Keratinocyte (primary cell): ENCODE results near the gene PSMD6. TPM values are rescaled to one million over a fixed set of nuclear protein-coding genes. Genes with fewer than 3 reads are reported as not detected.

Experiments used
- DNase-seq: peaks from one replicate; pipeline ENCODE4 v3.0.0-alpha.2; 2011; ENCODE audit warnings: low read depth, missing footprints, low spot score
- FAIRE-seq: peaks from 2 replicates; lab custom pipeline; 2011; peaks lifted over from hg19 to GRCh38; lab: Jason Lieb, UNC
- H2AFZ ChIP-seq: 2 replicates; pipeline ENCODE4 v1.6.0; 2012; ENCODE audit warnings: low read length, control low read depth, inconsistent platforms; ENCODE audit not compliant: control insufficient read depth
- H3K27ac ChIP-seq: 2 replicates; pipeline ENCODE4 v1.5.1; 2011; ENCODE audit warnings: low read length; ENCODE audit not compliant: control insufficient read depth, insufficient read depth
- H3K27me3 ChIP-seq: 3 replicates; pipeline ENCODE4 v1.6.0; 2011; ENCODE audit warnings: low read length; ENCODE audit not compliant: control insufficient read depth, insufficient read depth; ENCODE audit errors: extremely low read depth
- H3K36me3 ChIP-seq, 2 experiments: 2 replicates in 1 of 2; 3 replicates in 1 of 2; pipeline ENCODE4 v1.5.1; 2011; ENCODE audit warnings: low read length in 2 of 2, mild to moderate bottlenecking in 1 of 2; ENCODE audit not compliant: control insufficient read depth in 2 of 2, insufficient read depth in 2 of 2; ENCODE audit errors: extremely low read depth in 1 of 2
- H3K4me1 ChIP-seq: 3 replicates; pipeline ENCODE4 v1.5.1; 2011; ENCODE audit warnings: low read length; ENCODE audit not compliant: control insufficient read depth, insufficient read depth; ENCODE audit errors: extremely low read depth
- H3K4me2 ChIP-seq: 3 replicates; pipeline ENCODE4 v1.6.0; 2011; ENCODE audit warnings: low read depth, low read length; ENCODE audit not compliant: control insufficient read depth, insufficient read depth; ENCODE audit errors: extremely low read depth
- H3K4me3 ChIP-seq, 3 experiments: fragments of 200-600 bp in 1 of 3; sonication (generic) in 1 of 3; 2 replicates in 2 of 3; 3 replicates in 1 of 3; pipeline ENCODE4 v1.5.1; 2011 to 2016; ENCODE audit warnings: low read length in 3 of 3, mild to moderate bottlenecking in 3 of 3, control low read depth in 2 of 3, inconsistent platforms in 1 of 3, low read depth in 1 of 3, mixed read lengths in 1 of 3, mixed run types in 1 of 3, moderate library complexity in 1 of 3; ENCODE audit not compliant: control insufficient read depth in 2 of 3, insufficient read depth in 2 of 3; ENCODE audit errors: extremely low read depth in 1 of 3
- H3K79me2 ChIP-seq: 2 replicates; pipeline ENCODE4 v1.6.0; 2012; ENCODE audit warnings: low read length; ENCODE audit not compliant: control insufficient read depth, insufficient read depth
- H3K9ac ChIP-seq: 3 replicates; pipeline ENCODE4 v1.6.0; 2011; ENCODE audit warnings: low read length; ENCODE audit not compliant: control insufficient read depth, insufficient read depth; ENCODE audit errors: extremely low read depth
- H3K9me1 ChIP-seq: 3 replicates; pipeline ENCODE4 v1.6.0; 2011; ENCODE audit warnings: low read length; ENCODE audit not compliant: control insufficient read depth, insufficient read depth; ENCODE audit errors: extremely low read depth
- H3K9me3 ChIP-seq: 2 replicates; pipeline ENCODE4 v1.5.1; 2012; ENCODE audit warnings: low read depth, low read length; ENCODE audit not compliant: control insufficient read depth
- H4K20me1 ChIP-seq: 3 replicates; pipeline ENCODE4 v1.6.0; 2011; ENCODE audit warnings: low read length; ENCODE audit not compliant: control insufficient read depth, insufficient read depth; ENCODE audit errors: extremely low read depth
- EZH2 ChIP-seq: IDR thresholded peaks from one replicate; pipeline ENCODE4 v1.6.1; 2012; ENCODE audit warnings: inconsistent platforms, mild to moderate bottlenecking, low read length, moderate library complexity
- dilution Hi-C: fragments of 300-500 bp; cut with MboI; formaldehyde crosslinking; loops from one replicate; pipeline ENCODE4 v1.7.0; 2020; ENCODE audit warnings: low sequenced_read_pairs; ENCODE audit not compliant: extremely low pct_ligation_motif_present
- polyA plus RNA-seq, 5 experiments: library from polyadenylated mRNA; depleted of rRNA in 3 of 5; stranded (reverse) in 3 of 5; stranded (forward) in 1 of 5; unstranded in 1 of 5; fragments of >200 nt; gene quantifications; 1 replicate in 1 of 5; 2 replicates in 3 of 5; 3 replicates in 1 of 5; pipeline versions ENCODE4 v1.2.1 to v1.2.3, GENCODE V29; 2011 to 2012; ENCODE audit warnings: missing spikeins in 2 of 5, low read depth in 1 of 5, low replicate concordance in 1 of 5
- TF ChIP-seq, protein P1 (sequence below), 3 experiments: IDR thresholded peaks in 1 of 3; conservative IDR thresholded peaks in 1 of 3; optimal IDR thresholded peaks in 1 of 3; 2 replicates in 2 of 3; 3 replicates in 1 of 3; pipeline versions ENCODE3 to v1.5.1; 2011; ENCODE audit warnings: low read length in 3 of 3, mild to moderate bottlenecking in 3 of 3, moderate library complexity in 2 of 3, control low read depth in 1 of 3, inconsistent platforms in 1 of 3; ENCODE audit not compliant: insufficient read depth in 2 of 3; ENCODE audit errors: extremely low read depth in 1 of 3

The PSMD6 gene
- polyA plus RNA-seq, 1 donor (not counting 4 experiments of a cell fraction or from before 2014, with no cell fraction given), result 100 TPM

DNA sequence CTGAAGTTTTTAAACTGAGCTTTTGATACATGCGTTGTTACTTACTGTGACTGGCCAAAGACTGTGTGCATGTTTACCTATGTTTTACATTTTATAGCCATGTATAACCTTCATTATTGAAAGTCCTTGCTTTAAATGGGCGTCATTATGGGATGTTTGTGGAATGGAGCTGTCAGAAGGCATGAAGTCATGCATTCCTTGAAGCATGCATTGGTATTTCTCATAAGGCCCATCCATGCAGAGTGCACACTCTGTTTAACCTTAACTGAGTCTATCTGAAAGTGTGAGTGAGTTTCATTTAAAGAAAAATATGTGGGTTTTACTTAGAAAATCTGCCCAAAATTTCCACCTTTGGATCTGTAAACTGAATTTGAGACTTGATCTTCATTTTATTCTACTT is 51.1 kb downstream of the PSMD6 start:
- Histone ChIP-seq H3K4me1 (peaks cover 47% of the 10 kb centered on the region), H2AFZ (no peak overlapping the region), H3K9me3 (no peaks in the 10 kb centered on the region), H3K4me2 (no peak overlapping the region), H3K79me2 (peaks cover 27% of the 10 kb centered on the region), H3K9me1 (no peaks in the 10 kb centered on the region), H3K27me3 (no peaks in the 10 kb centered on the region), H4K20me1 (no peaks in the 10 kb centered on the region), H3K9ac (no peak overlapping the region), H3K27ac (no peak overlapping the region), H3K4me3 (no peak overlapping the region), H3K36me3 (peaks cover 0 to 2% of the 10 kb centered on the region in 2 experiments)
- no peak for FAIRE-seq
- no peak for DNase-seq
- dilution Hi-C loops, result no loop called here
- no peak for TF ChIP-seq EZH2
- TF ChIP-seq, protein P1, sequence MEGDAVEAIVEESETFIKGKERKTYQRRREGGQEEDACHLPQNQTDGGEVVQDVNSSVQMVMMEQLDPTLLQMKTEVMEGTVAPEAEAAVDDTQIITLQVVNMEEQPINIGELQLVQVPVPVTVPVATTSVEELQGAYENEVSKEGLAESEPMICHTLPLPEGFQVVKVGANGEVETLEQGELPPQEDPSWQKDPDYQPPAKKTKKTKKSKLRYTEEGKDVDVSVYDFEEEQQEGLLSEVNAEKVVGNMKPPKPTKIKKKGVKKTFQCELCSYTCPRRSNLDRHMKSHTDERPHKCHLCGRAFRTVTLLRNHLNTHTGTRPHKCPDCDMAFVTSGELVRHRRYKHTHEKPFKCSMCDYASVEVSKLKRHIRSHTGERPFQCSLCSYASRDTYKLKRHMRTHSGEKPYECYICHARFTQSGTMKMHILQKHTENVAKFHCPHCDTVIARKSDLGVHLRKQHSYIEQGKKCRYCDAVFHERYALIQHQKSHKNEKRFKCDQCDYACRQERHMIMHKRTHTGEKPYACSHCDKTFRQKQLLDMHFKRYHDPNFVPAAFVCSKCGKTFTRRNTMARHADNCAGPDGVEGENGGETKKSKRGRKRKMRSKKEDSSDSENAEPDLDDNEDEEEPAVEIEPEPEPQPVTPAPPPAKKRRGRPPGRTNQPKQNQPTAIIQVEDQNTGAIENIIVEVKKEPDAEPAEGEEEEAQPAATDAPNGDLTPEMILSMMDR (optimal IDR thresholded peaks at IDR 0.05 in 1 of 3, IDR thresholded peaks at IDR 0.05 in 1 of 3, conservative IDR thresholded peaks at IDR 0.05 in 1 of 3; ENCODE audit: extremely low read depth in 1 of 3, insufficient read depth in 2 of 3, low read length in 3 of 3), result no peak

DNA sequence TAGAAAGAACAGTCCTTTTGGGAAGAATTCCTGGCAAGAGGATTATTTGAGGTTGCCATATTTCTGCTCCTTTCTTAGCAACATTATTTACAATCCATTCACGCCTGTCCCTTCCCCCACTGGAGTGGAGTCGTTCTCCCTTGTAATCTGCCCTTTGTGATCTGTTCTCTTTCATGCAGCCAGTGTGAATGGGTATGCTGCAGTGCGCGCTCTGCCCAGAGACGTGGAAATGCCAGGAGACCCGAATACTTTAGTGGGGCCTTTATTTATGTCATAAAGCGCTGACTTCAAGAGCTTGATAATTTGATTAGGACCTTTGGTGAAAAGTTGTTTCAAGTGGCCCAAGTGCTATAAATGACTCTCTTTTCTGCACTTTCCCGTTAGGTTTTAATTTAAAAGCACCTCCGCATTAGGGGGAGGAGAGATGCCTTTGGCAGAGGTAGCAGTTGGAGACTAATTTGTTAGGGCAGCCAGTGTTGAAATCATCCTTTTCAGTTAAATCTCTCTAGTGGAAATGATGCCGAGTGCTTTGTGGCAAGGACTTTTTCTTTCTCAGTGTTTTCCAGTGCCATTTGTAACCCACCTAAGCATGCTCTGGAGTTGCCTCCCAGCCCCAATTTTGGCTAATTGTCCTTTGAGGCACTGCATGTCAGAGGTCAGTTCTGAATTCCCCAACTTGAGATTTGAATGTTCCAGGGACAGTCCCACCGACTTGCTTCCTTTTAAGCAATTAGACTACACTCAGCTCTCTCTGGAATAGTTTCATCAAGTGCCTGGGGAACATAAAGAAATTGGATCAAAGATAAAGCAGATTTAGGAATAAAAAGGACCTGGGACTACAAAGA is 52.4 kb downstream of the PSMD6 start:
- DNase-seq (no peak), FAIRE-seq (no peak)
- no peaks in the 10 kb centered on the region for H3K9me3 ChIP-seq
- H3K27ac ChIP-seq, result no peak overlapping the region
- dilution Hi-C loops, result no loop called here
- TF ChIP-seq EZH2, result no peak
- TF ChIP-seq, protein P1 (optimal IDR thresholded peaks at IDR 0.05 in 1 of 3, IDR thresholded peaks at IDR 0.05 in 1 of 3, conservative IDR thresholded peaks at IDR 0.05 in 1 of 3; ENCODE audit: extremely low read depth in 1 of 3, insufficient read depth in 2 of 3, low read length in 3 of 3), result no peak
- peaks cover 0 to 2% of the 10 kb centered on the region in 2 experiments for H3K36me3 ChIP-seq
- no peaks in the 10 kb centered on the region for H3K9me1 ChIP-seq
- H3K4me3 ChIP-seq, result no peak overlapping the region
- no peak overlapping the region for H2AFZ ChIP-seq
- H4K20me1 ChIP-seq, result no peaks in the 10 kb centered on the region
- H3K4me1 ChIP-seq, result peaks cover 41% of the 10 kb centered on the region
- no peak overlapping the region for H3K4me2 ChIP-seq
- H3K79me2 ChIP-seq, result peaks cover 30% of the 10 kb centered on the region
- H3K9ac ChIP-seq, result no peak overlapping the region
- H3K27me3 ChIP-seq, result no peaks in the 10 kb centered on the region
